Activated T-cell treated with anti-CD3 and anti-CD28 coated beads for 4 hours (primary cell): ENCODE results near the gene GRIA3.

ENCODE experiments used
- DNase-seq: peaks from one replicate; pipeline ENCODE4 v3.0.0-alpha.2; 2020

GRIA3 gene

GRCh38 chrX:123201720-123202119 lies 17.6 kb downstream of the GRIA3 start:
- DNase-seq, result no peak

DNA sequence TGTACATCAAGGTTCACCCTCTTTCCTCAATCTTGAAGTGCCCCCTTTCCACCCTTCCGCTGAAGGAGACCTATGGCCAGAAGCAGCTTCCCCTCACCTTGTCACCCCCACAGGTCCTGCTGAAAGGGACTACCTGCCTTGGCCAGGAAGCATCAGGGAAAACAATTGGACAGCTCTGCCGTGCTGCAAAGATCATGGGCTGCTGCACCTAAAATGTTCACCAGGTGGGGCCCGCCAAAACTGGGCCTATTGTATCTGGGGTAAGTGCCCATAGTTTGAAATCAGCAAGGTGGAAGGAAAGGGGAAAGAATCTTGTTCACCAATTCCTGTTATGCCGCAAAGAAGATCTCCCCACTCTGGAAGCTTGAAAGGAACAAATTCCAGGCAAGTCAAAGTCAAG lies 18.4 kb downstream of the GRIA3 start:
- no peak for DNase-seq

DNA sequence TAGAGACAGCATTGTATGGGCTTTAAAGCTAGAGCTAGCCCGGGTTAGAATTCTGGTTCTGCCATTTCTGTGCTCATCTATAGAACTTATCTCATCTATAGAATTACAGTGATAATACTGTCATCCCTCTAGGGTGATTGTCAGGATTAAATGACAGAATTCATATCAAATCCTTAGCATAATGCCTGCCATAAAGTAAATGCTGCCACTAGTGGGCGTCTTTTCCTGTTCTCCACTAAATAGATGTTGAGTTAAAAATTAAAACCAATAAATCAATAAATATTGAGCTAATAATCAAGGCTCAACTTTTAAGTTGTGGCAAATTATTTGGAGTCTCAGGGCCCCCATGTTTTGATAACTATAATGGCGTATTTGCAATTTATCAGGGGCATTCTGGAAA lies 19.7 kb downstream of the GRIA3 start:
- DNase-seq, result no peak

DNA sequence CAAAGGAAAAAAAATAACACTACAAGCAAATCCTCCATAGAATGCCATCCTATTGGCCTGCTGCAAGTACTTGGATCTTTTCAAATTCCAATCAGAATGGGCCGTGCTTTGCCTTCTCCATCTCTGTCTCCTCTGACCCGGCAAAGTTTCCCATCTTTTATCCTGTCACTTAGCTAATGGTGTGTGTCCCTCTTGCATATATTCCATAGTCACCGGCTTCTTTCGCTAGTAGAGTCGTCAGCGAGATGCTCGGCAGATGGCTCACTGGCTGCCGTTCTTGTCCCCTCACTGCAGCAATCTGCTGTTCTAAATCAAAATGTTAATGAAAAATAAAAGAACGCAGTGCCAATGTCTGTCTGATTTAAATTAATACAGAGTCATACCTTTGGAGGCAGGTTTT lies 22.1 kb downstream of the GRIA3 start:
- DNase-seq, result no peak

DNA sequence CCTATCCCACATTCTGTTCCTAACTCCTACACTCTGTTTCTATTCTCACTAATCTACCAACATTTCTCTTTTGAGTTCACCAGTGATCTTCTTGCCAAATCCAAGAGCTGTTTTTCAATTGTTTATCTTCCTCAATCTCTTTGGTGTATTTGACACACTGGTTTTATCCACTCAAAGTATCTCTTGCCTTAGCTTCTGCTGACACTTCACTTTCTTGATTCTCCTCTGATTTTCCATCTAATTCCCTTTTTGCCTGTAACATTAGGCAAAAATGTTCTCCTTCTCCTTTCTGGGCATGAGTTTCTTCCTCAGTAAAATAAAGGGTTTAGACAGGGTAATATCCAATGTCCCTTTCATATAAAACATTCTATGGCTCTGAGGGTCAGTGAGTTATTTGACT lies 26.2 kb downstream of the GRIA3 start:
- no peak for DNase-seq

DNA sequence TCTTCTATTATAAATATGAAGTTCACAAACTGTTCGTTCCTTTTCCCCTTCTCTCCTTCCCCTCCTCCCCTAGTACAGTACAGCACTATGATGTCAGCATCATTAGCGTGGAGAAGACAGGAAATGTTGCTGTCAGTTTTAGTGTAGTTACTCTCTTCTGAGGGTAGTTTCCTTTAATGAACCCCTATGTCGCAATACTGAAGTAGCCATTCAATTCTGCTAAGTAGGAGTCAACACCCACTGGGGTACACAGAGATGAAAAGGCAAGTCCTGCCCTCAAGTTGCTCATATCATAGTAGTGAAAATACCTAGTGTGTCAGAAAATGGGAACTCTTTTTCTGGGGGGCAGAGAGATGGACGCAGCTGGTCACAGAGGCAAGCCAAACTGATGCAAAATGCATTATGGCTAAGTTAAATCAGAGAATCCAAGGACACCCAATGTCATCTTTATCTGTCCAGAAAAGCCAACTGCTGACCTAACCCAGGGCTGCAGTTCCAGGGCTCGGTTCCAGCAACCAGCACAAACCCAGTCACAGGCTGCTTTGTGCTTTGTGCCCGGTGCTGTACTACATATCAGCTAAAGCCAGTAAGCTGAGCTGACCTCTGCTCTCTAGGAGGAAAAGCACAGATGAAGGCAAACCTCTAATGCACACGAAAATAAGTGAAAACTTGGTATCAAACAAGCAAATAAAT lies 31.5 kb downstream of the GRIA3 start:
- no peak for DNase-seq

- DNase-seq, result no peak
Measured at GRCh38 chrX:123217077-123217476, 33.0 kb downstream of the GRIA3 start.

- no peak for DNase-seq
Measured at GRCh38 chrX:123217728-123218127, 33.6 kb downstream of the GRIA3 start.

- DNase-seq, result no peak
Measured at GRCh38 chrX:123219916-123220315, 35.8 kb downstream of the GRIA3 start.

- DNase-seq, result no peak
Measured at GRCh38 chrX:123222920-123223319, 38.8 kb downstream of the GRIA3 start.

- no peak for DNase-seq
Measured at GRCh38 chrX:123223409-123223808, 39.3 kb downstream of the GRIA3 start.

DNA sequence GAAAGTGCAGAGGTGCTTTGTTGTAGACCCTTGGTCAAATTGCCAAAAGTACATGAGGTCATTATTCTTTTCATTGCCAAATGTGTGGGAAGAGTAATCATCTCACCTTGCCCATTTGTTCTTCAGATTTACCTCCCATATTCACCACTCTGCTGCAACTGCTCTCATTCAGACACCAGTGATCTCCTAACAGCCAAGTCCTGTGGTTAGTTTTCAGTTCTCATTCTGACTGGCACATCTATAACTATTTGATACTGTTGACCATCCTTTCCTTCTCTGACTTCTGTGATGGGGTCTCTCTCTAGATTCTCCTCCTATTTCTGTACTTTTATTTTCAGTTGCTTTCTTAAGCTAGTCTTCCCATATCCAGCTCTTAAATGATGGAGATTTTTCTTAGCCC lies 39.8 kb downstream of the GRIA3 start:
- no peak for DNase-seq

DNA sequence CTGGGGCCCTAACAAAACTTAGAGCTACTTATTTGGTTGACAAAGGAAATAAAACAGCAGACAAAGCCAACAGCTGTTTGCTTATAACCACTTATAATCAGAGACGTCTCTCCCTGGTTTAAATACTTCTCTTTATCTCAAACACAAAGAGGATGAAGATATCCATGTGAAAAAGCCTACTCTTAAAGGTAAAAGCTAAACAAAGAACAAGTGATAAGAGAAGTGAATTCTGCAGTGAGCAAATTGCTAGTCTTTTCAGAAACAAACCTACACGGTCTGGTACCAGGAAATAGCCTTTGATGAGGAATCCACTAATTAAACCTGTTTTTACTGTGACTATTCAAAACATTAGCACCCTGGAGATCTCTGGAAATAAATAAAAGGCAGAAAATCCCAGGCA lies 46.7 kb downstream of the GRIA3 start:
- DNase-seq, result no peak

DNA sequence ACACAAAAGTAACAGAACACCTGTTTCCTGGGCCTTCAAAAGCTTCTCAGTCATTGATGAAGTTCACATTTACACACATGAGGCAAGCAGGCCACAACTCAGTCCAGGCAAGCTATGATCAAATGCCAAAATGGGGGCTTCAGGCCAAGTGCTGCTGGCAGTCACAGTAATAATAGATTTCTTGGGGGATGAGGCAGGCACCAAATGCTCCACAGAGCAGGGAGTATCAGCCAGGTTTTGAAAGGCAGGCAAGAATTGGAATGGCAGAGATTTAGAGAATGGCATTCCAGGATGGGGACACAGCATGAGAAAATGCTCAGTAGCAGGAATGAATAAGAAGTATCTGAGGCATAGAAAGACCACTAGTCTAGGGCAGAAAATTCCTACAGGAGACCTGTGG lies 52.8 kb downstream of the GRIA3 start:
- no peak for DNase-seq

DNA sequence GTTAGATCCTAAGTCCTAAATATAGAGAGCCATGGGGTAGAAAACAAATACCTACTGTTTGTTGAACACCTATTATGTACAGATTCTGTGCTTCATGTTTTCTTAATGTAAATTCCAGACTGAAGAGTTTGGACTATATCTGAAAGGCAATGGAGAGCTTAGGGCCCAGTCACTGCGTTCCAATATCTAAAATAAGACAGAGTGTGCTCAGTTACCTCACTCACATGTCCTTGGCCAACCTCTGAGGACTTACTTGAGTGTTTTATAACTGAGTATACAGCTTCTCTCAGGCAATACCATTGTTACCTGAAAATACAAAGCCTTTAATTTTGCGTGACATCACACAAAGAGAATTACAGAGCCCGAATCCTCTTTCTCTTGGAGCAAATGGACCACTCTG lies 53.2 kb downstream of the GRIA3 start:
- DNase-seq, result no peak

DNA sequence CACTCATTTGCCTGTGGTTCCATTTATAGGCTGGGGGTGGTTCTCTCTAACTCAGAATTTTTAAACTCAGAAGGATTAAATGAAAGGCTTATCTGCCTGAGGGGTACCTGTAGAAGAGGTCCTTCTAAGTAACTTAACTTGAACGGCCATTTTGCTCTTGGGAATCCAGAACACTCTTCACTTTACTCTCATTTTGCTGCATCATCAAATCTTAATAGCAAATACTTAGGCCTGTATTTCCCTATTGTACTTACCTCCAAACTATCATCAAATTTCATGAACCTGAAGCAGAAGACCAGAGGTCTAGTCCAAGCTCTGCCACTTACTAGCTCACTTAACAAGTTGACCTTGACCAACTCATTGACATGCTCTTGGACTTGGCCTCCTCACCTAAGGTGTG lies 70.4 kb downstream of the GRIA3 start:
- DNase-seq, result no peak

GRCh38 chrX:123256378-123256777 lies 72.3 kb downstream of the GRIA3 start:
- no peak for DNase-seq

- DNase-seq, result no peak
Measured at GRCh38 chrX:123260920-123261418, 76.9 kb downstream of the GRIA3 start.

DNA sequence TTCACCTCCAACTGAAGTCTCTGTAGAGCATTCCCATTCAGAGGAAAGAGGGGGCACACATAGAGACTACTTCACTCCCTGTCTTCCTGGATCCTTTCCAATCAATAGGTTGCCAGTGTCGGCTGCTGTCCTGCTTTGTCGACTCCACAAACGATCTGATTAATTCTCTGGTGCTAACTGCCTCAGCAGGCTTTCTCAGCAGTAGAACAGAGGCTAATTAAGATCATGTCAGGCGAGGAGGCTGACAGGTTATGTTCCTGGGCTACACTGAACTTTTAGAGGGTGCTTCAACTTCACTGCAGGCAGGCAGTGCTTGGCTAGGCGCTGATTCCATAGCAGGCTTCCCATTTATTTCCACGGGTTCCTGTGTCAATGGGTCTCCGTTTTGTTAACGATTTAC lies 79.2 kb downstream of the GRIA3 start:
- DNase-seq, result no peak

DNA sequence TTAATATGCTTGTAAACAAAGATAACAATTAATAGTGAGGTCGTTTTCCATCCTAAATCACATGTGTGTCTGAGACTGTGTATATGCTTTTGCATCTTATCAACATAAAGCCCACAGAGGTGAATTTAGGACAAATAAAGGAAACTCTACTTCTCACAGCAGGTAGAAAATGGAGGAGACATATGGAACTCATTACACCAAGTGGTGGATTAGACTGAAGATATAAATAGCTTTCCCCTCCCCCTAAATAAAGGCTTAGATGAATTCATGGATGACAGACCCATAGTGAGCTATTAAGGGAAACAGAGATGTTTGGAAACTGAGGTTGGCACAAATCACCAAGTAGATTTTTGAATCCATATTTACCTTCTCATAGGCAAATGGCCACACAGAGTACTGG lies 79.7 kb downstream of the GRIA3 start:
- no peak for DNase-seq

DNA sequence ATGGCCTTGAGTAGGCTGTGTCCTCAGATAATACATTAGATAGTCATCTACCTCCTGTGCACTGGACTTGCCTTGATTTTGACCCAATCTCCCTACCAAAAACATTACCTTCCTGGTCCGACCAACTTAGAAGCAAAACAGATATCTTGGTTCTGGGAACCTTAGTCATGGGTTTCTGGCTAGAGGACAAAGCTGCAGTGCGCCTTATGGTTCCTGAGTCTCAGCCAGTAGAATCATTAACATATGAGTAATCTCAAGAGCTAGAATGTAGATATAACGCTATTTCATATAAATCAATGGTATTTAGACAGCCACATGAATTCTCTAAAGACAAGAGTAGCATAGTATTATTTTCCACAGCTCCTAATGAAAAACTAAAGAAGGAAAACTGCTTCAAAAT lies 83.1 kb downstream of the GRIA3 start:
- DNase-seq, result no peak

DNA sequence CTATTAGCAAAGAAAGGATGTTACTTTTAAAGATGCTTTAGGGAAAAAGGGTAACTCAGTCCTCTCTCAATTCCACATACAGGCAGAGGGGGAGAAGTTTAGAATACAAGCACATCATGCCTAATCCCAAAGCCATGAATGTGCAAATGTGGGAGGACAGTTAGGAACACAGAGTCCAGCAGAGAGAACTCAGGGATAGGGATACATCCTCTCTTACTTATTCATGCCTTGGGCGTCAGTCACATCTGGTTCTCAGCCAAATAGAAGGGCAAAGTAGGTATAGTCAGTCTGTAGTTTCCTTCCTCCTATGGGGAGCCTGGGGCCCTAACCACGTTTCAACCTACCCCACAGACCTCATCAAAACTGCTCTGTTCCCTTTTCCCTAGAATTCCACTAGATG lies 87.8 kb downstream of the GRIA3 start:
- no peak for DNase-seq

- no peak for DNase-seq
Measured at GRCh38 chrX:123272630-123273029, 88.6 kb downstream of the GRIA3 start.

- no peak for DNase-seq
Measured at GRCh38 chrX:123274796-123275195, 90.7 kb downstream of the GRIA3 start.

GRCh38 chrX:123277347-123277746 lies 93.3 kb downstream of the GRIA3 start:
- DNase-seq, result no peak
